PFSK-1 (cell line): Measurements from ENCODE around the gene ZDHHC12.

Experiments
- FOXP2 ChIP-seq: optimal IDR thresholded peaks from 2 replicates; pipeline ENCODE3; 2011; ENCODE audit warnings: borderline replicate concordance, control low read depth, inconsistent platforms; ENCODE audit not compliant: insufficient read depth; ENCODE audit errors: extremely low read length, extremely low read depth
- POLR2AphosphoS5 ChIP-seq: IDR thresholded peaks from 2 replicates; pipeline ENCODE4 v1.6.1; 2012; ENCODE audit warnings: low read depth, mild to moderate bottlenecking, control low read depth, low read length, moderate library complexity
- REST ChIP-seq, 2 experiments: IDR thresholded peaks; 2 replicates each; pipeline versions ENCODE4 v1.6.1 to v1.8.0; 2011 to 2012; ENCODE audit warnings: low read depth in 2 of 2, low read length in 2 of 2, control low read depth in 1 of 2, inconsistent platforms in 1 of 2, mild to moderate bottlenecking in 1 of 2, moderate library complexity in 1 of 2; ENCODE audit not compliant: insufficient read depth in 1 of 2
- SIN3A ChIP-seq: IDR thresholded peaks from 2 replicates; pipeline ENCODE4 v1.6.1; 2012; ENCODE audit warnings: mild to moderate bottlenecking, low read length, moderate library complexity, borderline replicate concordance; ENCODE audit not compliant: insufficient read depth

GRCh38 chr9:128703616-128704355 lies 20.1 kb downstream of the ZDHHC12 start:
- TF ChIP-seq SIN3A (no peak), POLR2AphosphoS5 (no peak), REST (IDR thresholded peaks at IDR 0.05; ENCODE audit: insufficient read depth in 1 of 2, low read depth in 2 of 2, low read length in 2 of 2) (no peak), FOXP2 (no peak)
